GM21528 (cell line): ENCODE results near the gene GALR3.
"Not testable (repeated sequence)": the region's sequence is repeated elsewhere in the genome, so short reads cannot be mapped to it uniquely, and the experiment has no call there.

ENCODE experiments used
- ATAC-seq: cut with Tn5 transposase; IDR thresholded peaks from one replicate; pipeline ENCODE4 v1.9.1; 2021; ENCODE audit warnings: mild to moderate bottlenecking, moderate library complexity; ENCODE audit not compliant: unreplicated experiment, low FRiP score

The GALR3 gene, protein sequence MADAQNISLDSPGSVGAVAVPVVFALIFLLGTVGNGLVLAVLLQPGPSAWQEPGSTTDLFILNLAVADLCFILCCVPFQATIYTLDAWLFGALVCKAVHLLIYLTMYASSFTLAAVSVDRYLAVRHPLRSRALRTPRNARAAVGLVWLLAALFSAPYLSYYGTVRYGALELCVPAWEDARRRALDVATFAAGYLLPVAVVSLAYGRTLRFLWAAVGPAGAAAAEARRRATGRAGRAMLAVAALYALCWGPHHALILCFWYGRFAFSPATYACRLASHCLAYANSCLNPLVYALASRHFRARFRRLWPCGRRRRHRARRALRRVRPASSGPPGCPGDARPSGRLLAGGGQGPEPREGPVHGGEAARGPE

DNA sequence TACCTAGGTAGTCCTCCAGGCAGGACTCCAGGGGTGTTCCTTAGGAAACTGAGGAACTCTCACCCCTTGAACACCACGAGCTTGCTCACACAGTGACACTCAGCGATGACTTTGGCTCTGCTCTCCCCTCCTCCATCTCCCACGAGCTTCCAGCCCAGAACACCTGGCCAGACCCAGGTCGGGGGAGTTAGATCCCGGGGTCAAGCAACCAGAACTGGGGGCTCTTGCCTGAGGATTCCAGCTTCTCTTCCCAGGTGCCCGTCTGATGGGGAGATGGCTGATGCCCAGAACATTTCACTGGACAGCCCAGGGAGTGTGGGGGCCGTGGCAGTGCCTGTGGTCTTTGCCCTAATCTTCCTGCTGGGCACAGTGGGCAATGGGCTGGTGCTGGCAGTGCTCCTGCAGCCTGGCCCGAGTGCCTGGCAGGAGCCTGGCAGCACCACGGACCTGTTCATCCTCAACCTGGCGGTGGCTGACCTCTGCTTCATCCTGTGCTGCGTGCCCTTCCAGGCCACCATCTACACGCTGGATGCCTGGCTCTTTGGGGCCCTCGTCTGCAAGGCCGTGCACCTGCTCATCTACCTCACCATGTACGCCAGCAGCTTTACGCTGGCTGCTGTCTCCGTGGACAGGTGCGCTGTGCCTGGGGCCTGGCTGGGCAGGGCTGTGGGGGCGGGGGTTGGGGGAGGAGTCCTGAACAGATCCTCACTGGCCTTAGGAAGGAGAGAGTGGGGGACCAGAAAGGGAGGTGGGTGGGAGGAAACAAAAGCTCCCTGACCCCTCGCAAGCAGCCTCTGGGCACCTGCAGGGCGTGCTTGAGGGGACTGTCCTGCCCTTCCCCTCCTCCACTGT is at the start of gene GALR3:
Gene GALR3 (plus strand): TSS at position 249 of the 852 bp plus-strand sequence. CDS start 25 bp downstream, at position 274.
- no peak for ATAC-seq

DNA sequence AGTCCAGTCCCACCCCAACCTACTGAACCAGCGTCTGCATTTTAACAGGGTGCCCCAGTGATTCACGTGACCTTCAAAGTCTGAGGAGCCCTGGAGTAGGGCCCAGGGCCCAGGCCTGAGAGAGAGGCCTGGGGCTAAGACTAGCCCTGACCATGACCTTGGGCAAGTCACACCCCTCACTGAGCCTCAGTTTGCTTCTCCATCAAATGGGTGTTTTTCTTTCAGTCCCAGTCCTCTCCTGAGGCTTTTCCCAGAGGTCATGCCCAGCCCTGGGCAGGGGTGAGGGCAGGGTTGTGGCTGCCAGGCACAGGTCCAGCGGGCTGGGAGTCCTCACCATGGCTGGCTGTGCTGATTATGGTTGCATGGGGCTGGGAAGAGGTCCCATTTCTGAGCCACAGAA is 48.5 kb upstream of the GALR3 start:
- no peak for ATAC-seq

DNA sequence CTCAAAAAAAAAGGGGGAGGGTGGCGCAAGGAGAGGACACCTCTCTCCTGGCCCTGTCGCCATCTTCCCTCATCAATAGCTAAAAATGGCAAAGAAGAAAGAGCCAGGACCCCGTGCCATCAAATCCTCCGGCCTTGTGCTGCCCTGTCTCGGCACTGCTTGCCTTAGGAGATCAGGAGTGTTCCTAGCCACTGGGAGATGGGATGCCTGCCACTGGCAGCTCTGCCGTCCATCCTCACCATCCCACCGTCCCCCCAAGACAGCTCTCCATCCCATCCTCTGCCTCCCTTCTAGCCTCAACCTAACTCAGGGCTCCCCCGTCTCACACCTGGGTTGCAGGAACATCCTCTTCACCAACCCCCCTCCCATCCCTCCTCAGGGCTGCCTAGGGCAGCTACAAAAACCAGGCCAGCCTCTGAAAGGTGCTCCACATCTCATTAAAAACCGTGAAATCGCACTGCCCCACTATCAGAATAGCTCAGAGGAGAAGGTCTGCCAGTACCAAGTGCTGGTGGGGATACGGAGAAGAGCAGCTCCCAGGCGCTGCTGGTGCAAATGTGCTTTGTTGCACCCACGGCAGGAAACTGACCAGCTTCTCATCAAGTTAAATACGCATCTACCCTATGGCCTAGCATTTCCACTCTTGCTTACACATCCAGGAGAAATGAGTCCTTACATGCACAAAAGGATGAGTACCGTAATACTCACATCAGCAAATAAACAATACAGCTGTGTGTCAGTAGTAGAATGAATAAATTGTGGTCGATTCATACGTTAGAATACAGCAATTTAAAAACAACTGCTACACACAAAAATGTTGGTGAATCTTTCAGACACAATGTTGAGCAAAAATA is 47.2 kb upstream of the GALR3 start:
- ATAC-seq: no peak

DNA sequence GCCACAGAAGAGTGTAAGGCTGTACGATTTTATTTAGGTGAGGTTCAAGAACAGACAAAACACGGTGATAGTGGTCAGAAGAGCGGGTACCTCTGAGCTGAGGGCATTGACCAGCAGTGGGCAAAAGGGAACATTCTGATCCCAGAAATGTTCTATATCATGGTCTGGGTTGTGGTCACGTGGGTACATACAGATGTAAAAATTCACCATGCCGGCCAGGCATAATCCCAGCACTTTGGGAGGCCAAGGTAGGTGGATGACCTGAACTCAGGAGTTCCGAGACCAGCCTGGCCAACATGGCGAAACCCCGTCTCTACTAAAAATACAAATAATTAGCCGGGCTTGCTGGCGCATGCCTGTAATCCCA is 46.6 kb upstream of the GALR3 start:
- no peak for ATAC-seq

DNA sequence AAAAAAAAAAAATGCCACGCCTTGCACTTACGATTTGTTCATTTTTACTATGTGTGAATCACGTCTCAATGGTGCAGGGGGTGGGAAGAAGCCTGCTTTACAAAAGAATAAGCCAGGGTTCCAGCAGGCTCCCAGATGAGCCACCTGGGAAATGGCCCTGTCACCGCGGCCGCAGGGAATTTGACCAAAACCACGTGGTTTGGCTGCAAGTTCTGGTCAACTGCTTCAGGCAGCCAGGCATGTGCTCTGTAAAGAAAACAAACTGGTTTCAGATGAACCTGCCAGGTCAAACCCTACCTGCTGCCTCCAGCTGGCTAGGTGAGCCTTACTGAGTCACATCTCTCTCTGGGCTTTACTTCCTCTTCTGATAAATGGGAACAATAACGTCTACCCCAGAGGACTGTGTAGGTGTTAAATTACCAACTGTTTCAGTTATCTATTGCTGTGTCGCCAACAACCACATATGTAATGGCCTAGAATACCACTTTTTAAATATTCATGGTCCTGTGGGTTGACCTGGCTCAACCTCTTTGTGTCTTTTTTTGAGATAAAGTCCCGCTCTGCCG is 46.0 kb upstream of the GALR3 start:
- ATAC-seq: peak; percentile 57

DNA sequence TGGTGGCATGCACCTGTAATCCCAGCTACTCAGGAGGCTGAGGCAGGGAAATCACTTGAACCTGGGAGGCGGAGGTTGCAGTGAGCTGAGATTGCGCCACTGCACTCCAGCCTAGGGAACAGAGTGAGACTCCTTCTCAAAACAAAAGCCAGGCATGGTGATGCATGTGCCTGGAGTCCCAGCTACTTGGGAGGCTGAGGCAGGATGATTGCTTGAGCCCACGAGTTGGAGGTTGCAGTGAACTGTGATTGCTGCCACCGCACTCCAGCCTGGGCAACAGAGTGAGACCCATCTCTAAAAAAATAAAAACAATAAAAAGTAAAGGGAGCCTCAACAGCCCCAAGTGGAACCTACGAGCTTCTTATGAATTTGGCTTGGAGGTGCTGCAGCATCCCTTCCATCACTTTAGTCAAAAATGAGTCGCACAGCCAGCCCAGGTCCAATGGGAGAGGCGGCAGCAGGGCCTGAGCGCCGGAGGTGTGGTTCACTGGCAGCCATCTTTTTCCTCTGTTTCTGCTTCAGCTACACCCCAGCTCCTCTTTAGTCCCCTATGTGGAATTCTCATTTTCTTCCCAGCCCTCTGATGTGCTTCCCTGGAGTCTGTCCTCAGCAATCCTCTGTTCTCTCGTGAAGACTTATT is 44.7 kb upstream of the GALR3 start:
- ATAC-seq: no peak

DNA sequence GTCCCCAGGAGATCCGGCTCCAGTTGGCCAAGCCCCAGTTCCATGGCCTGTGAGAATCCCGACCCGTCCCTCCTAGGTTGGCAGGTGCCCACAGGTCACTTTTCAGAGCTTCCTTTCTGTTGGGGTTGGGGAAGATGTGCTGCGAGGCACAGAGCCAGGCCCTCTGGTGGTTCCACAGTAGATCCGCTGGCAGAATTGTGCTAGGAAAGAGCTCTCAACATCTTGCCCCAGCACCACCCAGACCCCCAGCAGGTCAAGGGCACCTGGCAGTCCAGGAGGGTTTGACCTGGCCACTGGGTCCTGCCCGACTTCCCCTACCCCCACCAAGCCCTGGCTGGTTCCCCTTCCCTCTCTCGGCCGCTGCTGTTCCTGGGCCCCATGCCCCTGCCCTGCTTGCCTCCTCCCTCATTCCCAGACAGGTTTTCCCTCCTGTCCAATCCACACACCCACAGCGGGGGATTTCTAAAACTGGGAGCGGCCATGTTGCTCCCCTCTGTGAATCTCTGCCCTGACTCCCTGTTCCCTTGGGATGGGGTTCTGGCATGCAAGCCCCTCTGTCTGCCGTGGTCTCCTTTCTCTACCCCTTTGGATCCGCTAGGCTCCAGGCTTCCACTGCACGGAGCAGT is 41.6 kb upstream of the GALR3 start:
- ATAC-seq: no peak

DNA sequence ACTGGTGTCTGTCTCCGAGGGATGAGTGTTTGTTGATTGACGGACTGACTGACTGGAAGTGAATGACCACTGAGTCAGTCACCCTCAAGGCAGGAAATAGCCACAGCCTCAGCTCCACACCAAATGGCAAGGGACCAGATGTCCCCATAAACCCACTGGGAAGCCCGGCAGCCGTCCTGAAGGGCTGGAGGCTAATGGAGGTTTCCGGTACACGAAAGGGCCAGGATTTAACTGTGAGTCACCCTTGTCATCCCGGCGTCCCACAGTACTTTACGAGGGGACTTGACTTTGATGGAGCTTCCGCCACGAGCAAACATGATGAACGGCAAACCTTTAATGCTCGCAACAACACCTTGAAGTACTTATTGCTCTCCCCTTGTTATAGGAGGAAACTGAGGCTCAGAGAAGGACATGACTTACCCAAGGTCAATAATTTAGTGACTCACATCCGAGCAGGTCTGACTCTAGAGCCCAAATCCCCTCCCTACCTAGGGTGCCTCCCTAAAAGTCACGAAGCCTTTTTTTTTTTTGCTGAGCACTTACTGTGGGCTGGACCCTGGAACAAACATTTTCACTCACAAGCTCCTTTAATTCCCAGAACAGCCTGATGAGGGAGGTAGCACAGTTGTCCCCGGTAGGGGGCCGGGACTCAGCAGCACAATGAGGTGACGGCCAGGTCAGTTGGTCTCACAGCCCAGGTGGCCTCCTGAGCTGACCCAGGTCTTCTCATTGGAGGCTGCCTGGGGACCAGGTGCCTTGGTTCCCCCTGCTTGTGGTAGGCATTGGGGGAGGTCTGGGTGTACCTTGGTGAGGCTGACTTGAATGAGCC is 40.6 kb upstream of the GALR3 start:
- ATAC-seq: no peak

DNA sequence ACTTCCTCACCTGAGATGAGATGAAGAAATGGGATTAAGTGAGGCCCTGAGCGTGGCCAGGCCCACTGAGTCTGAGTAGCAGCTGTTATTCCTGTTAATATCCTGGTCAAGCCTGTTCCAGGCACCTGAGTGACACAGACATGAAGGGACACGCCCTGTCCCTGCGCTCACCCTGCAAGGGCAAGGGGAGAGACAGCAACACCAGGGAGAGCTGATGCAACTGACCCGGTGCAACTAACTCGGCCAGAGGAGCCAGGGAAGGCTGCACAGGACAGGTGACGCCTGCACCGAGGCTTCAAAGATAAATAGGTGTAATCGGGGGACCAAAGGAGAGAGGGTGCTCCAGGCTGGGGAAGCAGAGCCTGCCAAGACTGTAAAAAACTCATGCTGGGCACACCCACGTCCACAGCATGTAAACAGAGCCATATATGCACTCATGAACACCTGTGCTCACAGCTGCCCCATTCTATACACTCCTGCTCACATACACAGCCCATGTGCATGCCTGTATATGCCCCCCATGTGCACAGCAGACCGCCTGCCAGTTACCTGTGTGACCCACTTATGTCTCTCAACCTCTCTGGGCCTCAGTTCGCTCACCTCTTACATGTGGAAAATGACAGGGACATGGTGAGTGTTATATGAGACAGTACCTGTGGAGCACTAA is 38.2 kb upstream of the GALR3 start:
- ATAC-seq: no peak

DNA sequence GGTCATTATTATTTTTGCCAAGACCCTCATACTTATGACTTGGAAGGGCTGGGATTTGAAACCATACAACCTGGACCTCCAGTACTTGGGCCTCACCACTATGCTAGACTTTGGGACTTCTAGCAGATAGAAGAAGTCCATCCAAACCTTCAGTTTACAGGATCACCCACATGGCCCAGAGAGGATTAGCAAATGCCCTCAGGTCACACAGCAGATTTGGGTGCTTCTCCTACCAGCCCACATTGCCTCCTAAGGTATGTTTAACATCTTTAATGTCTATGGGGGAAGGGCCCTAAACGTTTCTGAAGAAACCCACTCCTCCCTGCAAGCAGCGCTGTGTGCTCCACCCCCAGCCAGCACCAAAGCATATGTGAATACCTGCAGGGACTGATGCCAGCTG is 32.9 kb upstream of the GALR3 start:
- no peak for ATAC-seq

DNA sequence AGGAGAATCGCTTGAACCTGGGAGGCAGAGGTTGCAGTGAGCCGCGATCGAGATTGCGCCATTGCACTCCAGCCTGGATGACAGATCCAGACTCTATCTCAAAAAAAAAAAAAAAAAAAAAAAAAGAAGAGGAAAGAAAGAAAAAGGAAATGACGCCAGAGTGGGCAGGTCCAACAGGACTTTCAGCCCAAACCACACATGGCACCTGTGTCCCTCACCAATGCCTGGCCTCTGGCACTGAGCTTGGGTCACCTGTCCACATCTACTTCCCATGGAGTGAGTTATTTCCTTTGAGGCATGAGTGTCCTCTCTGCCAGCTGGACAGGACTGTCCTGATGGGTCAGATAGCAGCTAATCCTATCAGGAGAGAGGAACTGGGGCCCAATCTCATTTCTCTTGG is 30.7 kb upstream of the GALR3 start:
- ATAC-seq: no peak

DNA sequence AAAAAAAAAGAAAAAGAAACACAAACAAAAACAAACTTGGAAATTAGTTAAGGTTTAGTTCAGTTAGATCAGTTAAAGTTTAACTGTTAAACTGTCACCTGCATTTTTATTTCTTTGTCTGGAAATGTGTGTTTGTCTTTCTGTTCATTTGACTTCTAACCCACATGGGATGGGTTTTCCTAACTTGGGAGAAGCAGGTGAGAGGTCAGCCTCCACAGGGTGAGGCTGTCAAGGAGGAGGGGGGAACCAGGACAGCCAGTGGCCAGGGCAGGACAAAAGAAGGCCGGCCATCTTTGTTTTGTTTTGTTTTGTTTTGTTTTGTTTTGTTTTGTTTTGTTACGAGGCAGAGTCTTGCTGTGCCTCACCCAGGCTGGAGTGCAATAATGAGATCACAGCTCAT is 28.8 kb upstream of the GALR3 start:
- no peak for ATAC-seq

DNA sequence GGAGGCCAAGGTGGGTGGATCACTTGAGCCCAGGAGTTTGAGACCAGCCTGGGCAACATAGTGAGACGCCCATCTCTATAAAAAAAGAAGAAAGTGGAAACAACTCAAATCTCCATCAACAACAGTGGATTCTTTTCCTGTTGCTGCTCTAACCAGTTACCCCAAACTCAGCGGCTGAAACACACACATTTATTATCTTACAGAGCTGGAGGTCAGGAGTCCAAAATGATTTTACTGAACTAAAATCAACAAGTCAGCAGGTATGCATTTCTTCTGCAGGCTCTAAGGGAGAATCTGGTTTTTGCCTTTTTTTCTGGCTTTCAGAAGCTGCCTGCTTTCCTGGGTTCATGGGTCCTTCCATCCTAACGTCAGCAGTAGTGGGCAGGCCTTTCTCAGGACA is 27.1 kb upstream of the GALR3 start:
- ATAC-seq: no peak

DNA sequence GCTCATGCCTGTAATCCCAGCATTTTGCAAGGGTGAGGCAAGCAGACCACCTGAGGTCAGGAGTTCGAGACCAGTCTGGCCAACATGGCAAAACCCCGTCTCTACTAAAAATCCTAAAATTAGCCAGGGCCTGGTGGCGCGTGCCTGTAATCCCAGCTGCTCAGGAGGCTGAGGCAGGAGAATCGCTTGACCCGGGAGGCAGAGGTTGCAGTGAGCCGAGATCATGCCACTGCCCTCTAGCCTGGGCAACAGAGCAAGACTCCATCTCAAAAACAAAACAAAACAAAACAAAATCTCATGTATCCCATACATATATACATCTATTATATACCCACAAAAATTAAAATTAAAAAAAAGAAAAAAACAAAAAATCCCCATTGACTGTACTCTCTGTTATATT is 25.9 kb upstream of the GALR3 start:
- not testable (repeated sequence) for ATAC-seq

DNA sequence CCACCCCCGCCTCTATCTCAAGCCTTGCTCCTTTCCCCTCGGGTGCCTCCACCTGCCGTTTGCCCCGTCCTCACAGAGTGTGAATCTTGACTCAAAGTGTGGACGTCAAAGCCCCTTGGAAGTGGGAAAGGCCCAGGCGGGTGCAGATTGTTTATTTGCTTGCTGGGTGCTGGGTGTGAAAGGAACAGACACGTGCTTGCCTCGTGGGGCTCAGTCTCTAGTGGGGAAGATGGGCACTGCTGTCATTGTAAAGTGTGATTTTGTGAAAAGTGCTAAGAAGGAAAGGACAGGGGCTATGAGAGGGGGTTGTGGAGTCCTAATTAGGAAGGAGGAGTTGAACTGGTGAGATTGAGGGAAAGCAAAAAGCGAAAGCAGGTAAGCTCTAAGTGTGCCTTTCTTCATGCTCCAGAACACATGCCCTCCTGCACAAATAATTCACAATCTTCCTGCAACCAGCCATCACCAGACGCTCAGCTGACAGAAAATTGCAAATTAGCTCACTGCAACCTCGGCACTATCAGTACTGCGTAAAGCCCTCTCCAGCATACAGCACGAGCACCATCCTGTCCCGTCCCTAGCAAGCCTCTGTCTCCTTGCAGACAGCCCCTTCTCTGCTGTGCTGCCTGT is 25.2 kb upstream of the GALR3 start:
- no peak for ATAC-seq

DNA sequence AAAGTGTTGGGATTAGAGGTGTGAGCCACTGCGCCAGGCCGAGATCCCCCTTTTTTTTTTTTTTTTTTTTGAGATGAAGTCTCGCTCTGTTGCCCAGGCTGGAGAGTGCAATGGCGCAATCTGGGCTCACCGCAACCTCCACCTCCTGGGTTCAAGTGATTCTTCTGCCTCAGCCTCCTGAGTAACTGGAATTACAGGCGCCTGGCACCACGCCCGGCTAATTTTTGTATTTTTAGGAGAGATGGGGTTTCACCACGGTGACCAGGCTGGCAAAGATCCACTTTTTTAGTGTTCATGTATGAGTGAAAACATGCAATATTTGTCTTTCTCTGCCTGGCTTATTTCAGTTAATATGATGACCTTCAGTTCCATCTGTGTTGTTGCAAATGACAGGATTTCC is 23.2 kb upstream of the GALR3 start:
- ATAC-seq: not testable (repeated sequence)

DNA sequence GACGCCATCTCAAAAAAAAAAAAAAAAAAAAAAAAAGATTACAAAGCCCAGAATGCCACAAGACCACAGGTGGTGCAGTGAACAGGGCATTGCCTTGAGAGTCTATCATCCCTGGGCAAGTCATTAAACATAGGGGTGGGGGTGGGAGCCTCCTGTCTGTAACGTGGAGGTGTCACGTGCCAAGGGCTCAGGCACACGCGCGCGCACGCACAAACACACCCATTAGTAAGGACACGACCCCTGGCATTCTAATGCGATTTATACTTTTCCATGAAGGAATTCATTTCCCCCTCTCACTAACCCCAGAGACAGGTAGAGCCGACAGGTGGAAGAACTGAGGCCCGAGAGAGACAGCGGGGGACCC is 21.3 kb upstream of the GALR3 start:
- ATAC-seq: no peak
